ENCODE data around the gene LTB.

The LTB gene

GRCh38 chr6:31580807-31581433 is 1.3 kb downstream of the LTB start (continued):
- TF ChIP-seq, protein P1, sequence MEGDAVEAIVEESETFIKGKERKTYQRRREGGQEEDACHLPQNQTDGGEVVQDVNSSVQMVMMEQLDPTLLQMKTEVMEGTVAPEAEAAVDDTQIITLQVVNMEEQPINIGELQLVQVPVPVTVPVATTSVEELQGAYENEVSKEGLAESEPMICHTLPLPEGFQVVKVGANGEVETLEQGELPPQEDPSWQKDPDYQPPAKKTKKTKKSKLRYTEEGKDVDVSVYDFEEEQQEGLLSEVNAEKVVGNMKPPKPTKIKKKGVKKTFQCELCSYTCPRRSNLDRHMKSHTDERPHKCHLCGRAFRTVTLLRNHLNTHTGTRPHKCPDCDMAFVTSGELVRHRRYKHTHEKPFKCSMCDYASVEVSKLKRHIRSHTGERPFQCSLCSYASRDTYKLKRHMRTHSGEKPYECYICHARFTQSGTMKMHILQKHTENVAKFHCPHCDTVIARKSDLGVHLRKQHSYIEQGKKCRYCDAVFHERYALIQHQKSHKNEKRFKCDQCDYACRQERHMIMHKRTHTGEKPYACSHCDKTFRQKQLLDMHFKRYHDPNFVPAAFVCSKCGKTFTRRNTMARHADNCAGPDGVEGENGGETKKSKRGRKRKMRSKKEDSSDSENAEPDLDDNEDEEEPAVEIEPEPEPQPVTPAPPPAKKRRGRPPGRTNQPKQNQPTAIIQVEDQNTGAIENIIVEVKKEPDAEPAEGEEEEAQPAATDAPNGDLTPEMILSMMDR (tag by site-specific recombination; IDR thresholded peaks at IDR 0.05): peak; percentile 98
- no peak for TF ChIP-seq BCL6B (tag by site-specific recombination; IDR thresholded peaks at IDR 0.05)

DNA sequence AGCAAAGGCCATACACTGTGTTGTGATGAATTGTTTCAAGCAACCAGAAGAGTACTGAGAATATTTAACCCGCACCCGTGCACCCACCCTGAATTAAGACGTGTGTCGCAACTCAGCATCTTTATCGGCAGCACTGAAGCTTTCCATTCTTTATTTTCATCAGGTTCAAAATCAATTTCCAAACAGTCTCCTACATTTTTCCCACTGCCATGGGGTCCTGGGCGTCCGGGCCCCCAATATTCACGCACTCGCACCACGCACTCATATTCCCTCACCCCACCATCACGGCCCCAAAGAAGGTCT is 1.8 kb downstream of the LTB start:
- H3K27ac ChIP-seq (ENCODE audit: extremely low read depth, low read depth, low read length): no peak overlapping the region
- H3K9me3 ChIP-seq (ENCODE audit: control insufficient read depth, insufficient read depth, low read depth, low read length): no peaks in the 10 kb centered on the region
- POLR2A ChIA-PET: interaction anchor here (0.9 to 2.1 kb wide), 8 partner anchors 11 to 250 kb away, joined by 3 to 7 read pairs (median 4); partner anchors contain the start of genes DDX39B, HSPA1B and NCR3
- no peaks in the 10 kb centered on the region for H3K36me3 ChIP-seq (ENCODE audit: control insufficient read depth in 2 of 2, insufficient read depth in 1 of 2, low read length in 2 of 2)
- TF ChIP-seq ZNF37A (tag by site-specific recombination; IDR thresholded peaks at IDR 0.05) (no peak), ZNF280C (tag by site-specific recombination; IDR thresholded peaks at IDR 0.05) (no peak), ZNF843 (tag by site-specific recombination; IDR thresholded peaks at IDR 0.05) (no peak), ZNF335 (tag by site-specific recombination; conservative IDR thresholded peaks at IDR 0.05) (no peak), ZNF677 (tag by site-specific recombination; IDR thresholded peaks at IDR 0.05) (no peak), ZNF292 (tag by site-specific recombination; IDR thresholded peaks at IDR 0.05; ENCODE audit: borderline replicate concordance, low read depth) (no peak), ZNF837 (tag by site-specific recombination; IDR thresholded peaks at IDR 0.05) (no peak), ZNF404 (tag by site-specific recombination; IDR thresholded peaks at IDR 0.05) (no peak)
- TF ChIP-seq, protein P2, sequence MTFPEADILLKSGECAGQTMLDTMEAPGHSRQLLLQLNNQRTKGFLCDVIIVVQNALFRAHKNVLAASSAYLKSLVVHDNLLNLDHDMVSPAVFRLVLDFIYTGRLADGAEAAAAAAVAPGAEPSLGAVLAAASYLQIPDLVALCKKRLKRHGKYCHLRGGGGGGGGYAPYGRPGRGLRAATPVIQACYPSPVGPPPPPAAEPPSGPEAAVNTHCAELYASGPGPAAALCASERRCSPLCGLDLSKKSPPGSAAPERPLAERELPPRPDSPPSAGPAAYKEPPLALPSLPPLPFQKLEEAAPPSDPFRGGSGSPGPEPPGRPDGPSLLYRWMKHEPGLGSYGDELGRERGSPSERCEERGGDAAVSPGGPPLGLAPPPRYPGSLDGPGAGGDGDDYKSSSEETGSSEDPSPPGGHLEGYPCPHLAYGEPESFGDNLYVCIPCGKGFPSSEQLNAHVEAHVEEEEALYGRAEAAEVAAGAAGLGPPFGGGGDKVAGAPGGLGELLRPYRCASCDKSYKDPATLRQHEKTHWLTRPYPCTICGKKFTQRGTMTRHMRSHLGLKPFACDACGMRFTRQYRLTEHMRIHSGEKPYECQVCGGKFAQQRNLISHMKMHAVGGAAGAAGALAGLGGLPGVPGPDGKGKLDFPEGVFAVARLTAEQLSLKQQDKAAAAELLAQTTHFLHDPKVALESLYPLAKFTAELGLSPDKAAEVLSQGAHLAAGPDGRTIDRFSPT (tag by site-specific recombination; IDR thresholded peaks at IDR 0.05): no peak
- TF ChIP-seq, protein P3, sequence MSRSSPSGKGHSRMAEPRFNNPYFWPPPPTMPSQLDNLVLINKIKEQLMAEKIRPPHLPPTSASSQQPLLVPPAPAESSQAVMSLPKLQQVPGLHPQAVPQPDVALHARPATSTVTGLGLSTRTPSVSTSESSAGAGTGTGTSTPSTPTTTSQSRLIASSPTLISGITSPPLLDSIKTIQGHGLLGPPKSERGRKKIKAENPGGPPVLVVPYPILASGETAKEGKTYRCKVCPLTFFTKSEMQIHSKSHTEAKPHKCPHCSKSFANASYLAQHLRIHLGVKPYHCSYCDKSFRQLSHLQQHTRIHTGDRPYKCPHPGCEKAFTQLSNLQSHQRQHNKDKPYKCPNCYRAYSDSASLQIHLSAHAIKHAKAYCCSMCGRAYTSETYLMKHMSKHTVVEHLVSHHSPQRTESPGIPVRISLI (tag by site-specific recombination; IDR thresholded peaks at IDR 0.05): no peak
- CTCF ChIA-PET: interaction anchor here (0.6 to 18.7 kb wide), 25 partner anchors 9 to 1434 kb away, joined by 3 to 518 read pairs (median 4); partner anchors contain the start of genes ATP6V1G2, LTA, MICA and NCR3
- H3K4me3 ChIP-seq (ENCODE audit: low read depth, low read length): no peak overlapping the region
- peaks cover 4% of the 10 kb centered on the region; the same call in 1 of the 2 replicates for H3K4me1 ChIP-seq (ENCODE audit: control insufficient read depth, insufficient read depth, low read length)

All from HEK293 (cell line).